BLaER1 (cell line): ENCODE results near the gene RGMB.

Source experiments
- H3K27ac ChIP-seq: shearing (Covaris generic); formaldehyde crosslinking; 2 replicates; pipeline ENCODE4 v1.8.1; 2022
- H3K27me3 ChIP-seq: shearing (Covaris generic); formaldehyde crosslinking; 2 replicates; pipeline ENCODE4 v1.8.1; 2022
- H3K36me3 ChIP-seq: shearing (Covaris generic); formaldehyde crosslinking; 2 replicates; pipeline ENCODE4 v1.8.1; 2022
- H3K4me1 ChIP-seq: shearing (Covaris generic); formaldehyde crosslinking; 2 replicates; pipeline ENCODE4 v1.8.1; 2022
- H3K4me2 ChIP-seq: shearing (Covaris generic); formaldehyde crosslinking; 2 replicates; pipeline ENCODE4 v1.8.1; 2022
- H3K4me3 ChIP-seq: shearing (Covaris generic); formaldehyde crosslinking; 2 replicates; pipeline ENCODE4 v1.8.1; 2022
- H3K9ac ChIP-seq: shearing (Covaris generic); formaldehyde crosslinking; 2 replicates; pipeline ENCODE4 v1.8.1; 2022
- H3K9me3 ChIP-seq: shearing (Covaris generic); formaldehyde crosslinking; 2 replicates; pipeline ENCODE4 v1.8.1; 2022
- H4K20me1 ChIP-seq: shearing (Covaris generic); formaldehyde crosslinking; 2 replicates; pipeline ENCODE4 v1.8.1; 2022
- Cebpa-rat ChIP-seq: shearing (Covaris generic); IDR thresholded peaks from 2 replicates; pipeline ENCODE4 v1.8.1; 2022

Gene RGMB

DNA sequence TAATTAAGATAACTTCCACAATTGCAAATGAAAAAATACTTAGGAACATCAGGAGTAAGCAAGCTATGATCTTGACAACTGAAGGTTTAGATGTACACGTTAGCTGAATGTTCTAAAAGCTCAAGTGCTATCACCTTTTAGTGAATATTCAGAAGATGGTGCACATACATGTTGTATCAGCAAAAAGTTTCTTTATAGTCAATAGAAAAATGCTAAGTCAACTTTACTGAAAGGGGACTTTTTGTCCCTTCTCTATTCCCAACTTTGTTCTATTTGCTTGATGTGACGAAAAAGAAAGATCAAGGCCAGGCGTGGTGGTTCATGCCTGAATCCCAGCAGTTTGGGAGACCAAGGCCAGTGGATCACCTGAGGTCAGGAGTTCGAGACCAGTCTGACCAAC lies 7.6 kb upstream of the RGMB start:
- H3K4me1 ChIP-seq: 0 out of 2 replicates have a peak, but pooled peaks cover under 1% of the 10 kb centered on the region
- H3K9me3 ChIP-seq: no peaks in the 10 kb centered on the region
- H3K4me3 ChIP-seq: no peak overlapping the region
- H3K4me2 ChIP-seq: no peak overlapping the region
- H3K27ac ChIP-seq: no peak overlapping the region
- H4K20me1 ChIP-seq: no peaks in the 10 kb centered on the region
- TF ChIP-seq Cebpa-rat: no peak
- no peaks in the 10 kb centered on the region for H3K36me3 ChIP-seq
- no peak overlapping the region for H3K9ac ChIP-seq
- peaks cover 17% of the 10 kb centered on the region; the same call in 1 of the 2 replicates for H3K27me3 ChIP-seq

DNA sequence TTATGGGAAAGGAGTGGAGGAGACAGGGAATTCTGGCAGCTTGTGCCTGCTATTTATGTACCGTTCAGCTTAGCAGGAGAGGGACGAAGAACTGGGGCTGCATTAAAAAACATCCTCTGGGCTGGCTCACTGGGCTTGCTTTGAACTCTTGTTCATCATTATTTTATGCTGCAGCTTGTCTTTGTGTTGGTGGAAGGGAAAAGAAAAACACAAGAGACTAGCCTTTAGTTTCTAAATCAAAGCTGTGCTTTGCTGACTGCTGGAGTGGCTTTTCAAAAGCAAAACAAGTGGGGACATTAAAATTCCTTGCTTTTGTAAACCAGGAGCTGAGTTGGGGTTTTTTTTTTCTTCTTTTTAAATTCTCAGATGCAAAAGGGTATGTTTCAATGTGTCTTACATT lies 5.9 kb upstream of the RGMB start:
- Histone ChIP-seq H3K4me3 (no peak overlapping the region), H3K27ac (no peak overlapping the region), H3K4me2 (no peak overlapping the region), H3K9ac (no peak overlapping the region), H4K20me1 (no peaks in the 10 kb centered on the region), H3K9me3 (no peaks in the 10 kb centered on the region), H3K4me1 (peaks cover 16% of the 10 kb centered on the region), H3K27me3 (peaks cover 17% of the 10 kb centered on the region; the same call in 1 of the 2 replicates), H3K36me3 (no peaks in the 10 kb centered on the region)
- no peak for TF ChIP-seq Cebpa-rat

DNA sequence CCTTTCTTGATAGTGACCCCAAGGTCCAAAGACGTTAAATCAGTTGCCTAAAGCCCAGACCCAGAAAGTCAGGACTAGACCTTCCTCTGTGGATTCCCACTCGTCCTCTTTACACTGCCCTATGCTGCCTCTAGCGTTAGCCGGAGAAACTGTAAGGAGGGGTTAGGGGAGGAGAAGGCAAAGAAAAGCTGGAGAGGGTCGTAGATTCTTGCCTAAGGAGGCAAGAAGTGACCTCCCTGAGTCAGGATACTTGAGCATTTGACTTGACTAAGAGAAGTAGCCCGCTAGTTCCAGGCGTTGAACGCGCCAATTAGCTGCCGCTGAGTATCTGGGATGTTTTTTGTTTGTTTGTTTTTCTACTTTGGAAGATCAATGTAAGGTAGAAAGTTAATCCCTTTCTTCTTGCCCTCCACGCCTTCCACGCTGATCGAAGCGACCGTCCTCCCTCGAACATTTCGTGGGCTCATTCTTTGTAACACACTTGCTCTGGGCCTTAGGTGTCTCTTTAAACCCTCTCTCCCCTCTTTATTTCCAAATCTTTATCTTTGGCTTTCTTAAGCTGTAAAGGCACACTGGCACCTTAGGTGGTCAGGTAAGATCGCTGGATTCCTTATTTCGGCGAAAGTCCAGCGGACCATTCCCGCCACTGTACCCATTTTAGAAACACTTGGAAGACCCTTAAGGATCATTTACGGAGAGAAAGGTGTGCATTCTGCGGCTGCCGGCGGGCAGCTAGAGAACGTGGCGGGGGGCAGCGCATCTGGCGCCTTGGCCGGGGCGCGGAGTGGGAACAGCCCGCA lies 5.1 kb upstream of the RGMB start:
- Histone ChIP-seq H4K20me1 (no peaks in the 10 kb centered on the region), H3K4me1 (peaks cover 19% of the 10 kb centered on the region), H3K27ac (no peak overlapping the region), H3K36me3 (no peaks in the 10 kb centered on the region), H3K27me3 (peaks cover 17% of the 10 kb centered on the region; the same call in 1 of the 2 replicates), H3K4me2 (peak overlapping the region; percentile 91), H3K9ac (no peak overlapping the region), H3K9me3 (no peaks in the 10 kb centered on the region), H3K4me3 (peak overlapping the region; percentile 72)
- TF ChIP-seq Cebpa-rat: no peak

DNA sequence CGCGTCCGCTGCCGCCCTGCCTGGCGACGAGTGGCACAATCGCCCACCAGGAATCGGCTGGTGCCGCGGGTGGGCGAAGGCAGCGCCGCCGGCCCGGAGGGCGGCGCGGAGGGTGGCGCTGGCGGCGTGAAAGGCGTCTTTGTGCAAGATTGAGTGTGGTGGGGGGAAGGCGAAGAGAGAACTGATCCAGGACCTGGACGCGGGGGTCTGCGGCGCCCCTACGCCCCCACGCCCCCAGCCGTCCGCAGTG lies 4.6 kb upstream of the RGMB start:
- H4K20me1 ChIP-seq: 0 out of 2 replicates have a peak, but pooled peaks cover 1% of the 10 kb centered on the region
- H3K4me3 ChIP-seq: peak overlapping the region; percentile 72
- H3K4me2 ChIP-seq: peak overlapping the region; percentile 91
- H3K4me1 ChIP-seq: peaks cover 19% of the 10 kb centered on the region
- H3K27ac ChIP-seq: no peak overlapping the region
- H3K27me3 ChIP-seq: peaks cover 17% of the 10 kb centered on the region; the same call in 1 of the 2 replicates
- H3K9ac ChIP-seq: peak overlapping the region; percentile 70; the same call in 1 of the 2 replicates
- no peaks in the 10 kb centered on the region for H3K36me3 ChIP-seq
- TF ChIP-seq Cebpa-rat: no peak
- H3K9me3 ChIP-seq: no peaks in the 10 kb centered on the region

DNA sequence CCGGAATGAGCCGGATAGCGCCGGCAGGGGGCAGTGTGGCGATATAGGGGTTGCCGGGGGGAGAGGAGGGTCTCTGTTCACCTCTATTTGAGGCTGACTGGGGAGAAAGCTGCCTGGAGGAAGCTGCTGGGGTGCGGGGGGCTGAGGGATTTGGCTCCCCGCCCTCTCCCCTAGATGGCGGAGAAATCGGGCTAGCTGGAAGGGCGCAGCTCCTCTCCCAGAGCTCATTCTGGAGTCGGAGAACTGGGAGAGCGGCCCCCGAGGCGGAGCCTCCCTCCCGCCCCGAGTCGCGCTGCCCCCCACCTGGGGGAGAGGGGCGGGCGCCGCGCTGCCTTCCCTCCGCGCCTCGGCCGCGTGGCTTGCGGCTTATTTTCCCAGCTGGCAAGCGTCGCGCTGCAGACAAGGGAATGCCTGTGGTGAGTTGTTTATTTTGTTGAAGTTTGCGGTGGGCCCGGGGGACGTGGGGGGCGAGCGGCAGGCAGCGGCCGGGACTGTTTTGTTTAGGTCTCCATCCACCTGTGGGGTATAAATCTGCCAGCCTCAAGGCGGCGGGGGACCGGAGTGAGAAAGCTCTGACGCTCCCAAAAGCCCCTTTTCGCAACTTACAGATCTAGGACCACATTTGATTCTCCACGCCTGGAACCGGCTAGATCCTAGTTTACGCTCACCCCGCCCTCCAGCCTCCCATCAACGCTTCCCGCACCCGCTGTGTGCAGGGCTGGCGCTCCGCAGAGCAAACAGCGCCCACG lies 4.1 kb upstream of the RGMB start:
- Histone ChIP-seq H3K27me3 (peaks cover 17% of the 10 kb centered on the region; the same call in 1 of the 2 replicates), H3K9ac (peak overlapping the region; percentile 70), H3K4me3 (peak overlapping the region; percentile 72), H3K4me2 (peak overlapping the region; percentile 91), H3K36me3 (no peaks in the 10 kb centered on the region), H3K27ac (peak overlapping the region; percentile 36; the same call in 1 of the 2 replicates), H3K4me1 (peaks cover 19% of the 10 kb centered on the region), H4K20me1 (peaks cover 6% of the 10 kb centered on the region; the same call in 1 of the 2 replicates), H3K9me3 (no peaks in the 10 kb centered on the region)
- no peak for TF ChIP-seq Cebpa-rat

DNA sequence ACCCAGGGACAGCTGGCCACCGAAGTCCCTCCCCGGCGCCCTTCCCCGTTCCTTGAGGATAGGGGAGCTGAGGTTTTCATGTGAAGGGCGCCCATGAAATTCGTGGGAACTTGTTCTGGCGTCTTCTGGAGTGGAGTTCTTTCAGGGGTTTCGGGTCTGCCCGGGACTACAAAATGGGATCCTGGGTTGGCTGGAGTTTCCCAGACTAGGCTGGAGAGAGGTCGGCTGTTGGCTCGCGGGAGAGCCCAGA lies 3.6 kb upstream of the RGMB start:
- Histone ChIP-seq H3K4me2 (peak overlapping the region; percentile 91), H3K36me3 (no peaks in the 10 kb centered on the region), H3K9ac (peak overlapping the region; percentile 70), H3K4me3 (peak overlapping the region; percentile 72), H3K27ac (peak overlapping the region; percentile 36; the same call in 1 of the 2 replicates), H4K20me1 (peaks cover 11% of the 10 kb centered on the region), H3K27me3 (peaks cover 17% of the 10 kb centered on the region; the same call in 1 of the 2 replicates), H3K9me3 (no peaks in the 10 kb centered on the region), H3K4me1 (peaks cover 20% of the 10 kb centered on the region)
- no peak for TF ChIP-seq Cebpa-rat

DNA sequence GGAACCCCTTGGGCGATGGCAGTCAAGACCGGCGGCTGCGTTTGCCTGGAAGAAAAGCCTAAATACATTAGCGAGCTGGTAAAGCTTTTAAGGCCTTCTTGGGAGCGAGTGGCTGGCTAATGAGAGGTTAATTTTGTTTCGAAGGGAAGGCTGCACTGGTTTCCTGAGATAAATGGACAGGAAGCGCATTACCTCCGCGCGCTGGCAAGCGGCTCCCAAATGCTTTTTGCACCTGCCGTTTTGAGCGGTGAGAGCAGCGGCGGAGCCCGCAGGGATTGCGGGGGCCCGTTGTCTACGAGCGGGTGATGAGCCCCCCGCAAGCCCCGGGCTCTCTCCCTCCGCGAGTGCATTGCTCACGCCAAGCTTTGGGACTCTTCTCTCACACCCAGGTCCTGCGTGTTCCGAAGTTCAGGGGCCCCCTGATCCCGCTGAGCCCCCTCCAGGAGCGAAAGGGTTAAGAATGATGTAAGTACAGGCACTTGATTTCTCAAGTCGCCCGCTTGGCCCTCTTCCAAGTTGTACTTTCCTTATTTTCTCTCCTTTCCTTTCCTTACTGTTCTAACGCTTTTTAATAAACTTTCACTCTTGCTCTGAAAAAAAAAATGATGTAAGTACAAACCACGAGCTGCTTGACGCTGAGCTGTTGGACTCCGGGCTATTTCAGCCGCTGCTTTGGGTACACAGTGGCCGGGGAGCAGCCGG lies 3.1 kb upstream of the RGMB start:
- peaks cover 17% of the 10 kb centered on the region; the same call in 1 of the 2 replicates for H3K27me3 ChIP-seq
- H3K4me2 ChIP-seq: peak overlapping the region; percentile 91
- peaks cover 16% of the 10 kb centered on the region for H4K20me1 ChIP-seq
- peaks cover 25% of the 10 kb centered on the region for H3K4me1 ChIP-seq
- H3K9me3 ChIP-seq: no peaks in the 10 kb centered on the region
- TF ChIP-seq Cebpa-rat: 0 out of 2 replicates have a peak, but pooled peaks have one; percentile 35
- H3K4me3 ChIP-seq: peak overlapping the region; percentile 72
- peak overlapping the region; percentile 36 for H3K27ac ChIP-seq
- peak overlapping the region; percentile 70 for H3K9ac ChIP-seq
- no peaks in the 10 kb centered on the region for H3K36me3 ChIP-seq

DNA sequence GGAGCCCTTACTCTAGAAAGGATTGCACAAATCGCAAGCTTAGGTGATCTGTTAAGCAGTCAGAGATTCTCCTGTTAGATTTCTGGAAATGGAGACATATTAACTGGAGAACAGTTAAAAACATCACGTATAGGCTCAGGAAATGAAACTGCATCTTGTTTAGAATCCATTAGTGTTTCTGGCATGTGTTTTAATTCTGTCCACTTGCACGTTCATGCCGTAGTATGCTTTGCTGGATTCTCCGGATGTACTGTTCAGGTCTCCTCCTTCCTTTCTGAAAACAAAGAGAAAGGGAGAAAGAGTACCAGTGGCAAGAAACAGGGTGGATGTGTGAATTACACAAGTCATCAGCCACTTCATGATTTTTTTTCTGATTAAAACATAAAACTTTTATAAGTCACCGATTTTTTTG lies 2.5 kb upstream of the RGMB start:
- Histone ChIP-seq H3K36me3 (no peaks in the 10 kb centered on the region), H3K4me2 (peak overlapping the region; percentile 91), H3K9me3 (no peaks in the 10 kb centered on the region), H3K4me3 (peak overlapping the region; percentile 72), H3K9ac (peak overlapping the region; percentile 70), H4K20me1 (peaks cover 22% of the 10 kb centered on the region), H3K4me1 (peaks cover 30% of the 10 kb centered on the region), H3K27ac (peak overlapping the region; percentile 36), H3K27me3 (peaks cover 17% of the 10 kb centered on the region; the same call in 1 of the 2 replicates)
- TF ChIP-seq Cebpa-rat: 0 out of 2 replicates have a peak, but pooled peaks have one; percentile 5

DNA sequence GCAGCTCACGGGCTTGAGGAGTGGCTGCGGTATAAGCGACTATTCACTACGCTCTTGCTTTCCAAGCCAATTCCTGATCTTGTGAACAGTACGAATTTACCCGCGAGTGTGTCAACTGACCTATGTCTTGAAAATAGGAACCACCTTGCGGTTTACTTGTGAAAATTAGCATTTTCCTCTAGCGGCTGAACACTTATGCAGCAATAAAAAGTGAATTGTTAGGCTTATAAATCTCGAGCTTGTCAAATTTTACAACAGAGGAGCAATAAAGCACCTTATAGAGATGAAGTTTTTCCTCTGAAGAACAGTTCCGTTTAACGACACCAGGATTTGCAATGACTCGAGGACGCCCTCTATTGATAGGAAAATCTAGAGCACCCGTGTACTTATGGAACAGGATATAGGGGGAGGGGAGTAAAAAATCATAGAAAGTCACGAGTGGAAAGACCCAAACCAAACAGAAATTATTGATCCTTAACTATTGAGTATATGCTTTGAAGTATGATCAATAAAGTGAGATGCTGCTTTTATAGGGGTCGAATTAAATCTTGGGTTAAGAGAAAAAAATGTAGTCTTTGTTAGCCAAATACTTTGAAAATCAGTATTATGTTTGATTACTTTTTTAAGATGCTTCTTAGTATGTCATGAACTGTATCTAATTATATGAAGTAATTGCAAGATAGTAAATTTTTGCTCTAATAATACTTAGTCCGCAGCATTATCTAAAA lies 1.9 kb upstream of the RGMB start:
- peak overlapping the region; percentile 72 for H3K4me3 ChIP-seq
- H3K4me1 ChIP-seq: peaks cover 37% of the 10 kb centered on the region
- no peaks in the 10 kb centered on the region for H3K9me3 ChIP-seq
- H3K27ac ChIP-seq: peak overlapping the region; percentile 36
- peak overlapping the region; percentile 70 for H3K9ac ChIP-seq
- no peak for TF ChIP-seq Cebpa-rat
- 0 out of 2 replicates have a peak, but pooled peaks cover 3% of the 10 kb centered on the region for H3K36me3 ChIP-seq
- H4K20me1 ChIP-seq: peaks cover 28% of the 10 kb centered on the region
- H3K27me3 ChIP-seq: peaks cover 17% of the 10 kb centered on the region; the same call in 1 of the 2 replicates
- H3K4me2 ChIP-seq: peak overlapping the region; percentile 91
